ENCODE results near the gene CLIC5.

GRCh38 chr6:46036911-46037310, 21.3 kb upstream of the CLIC5 start:
- no peak for TF ChIP-seq POLR2AphosphoS5 (IDR thresholded peaks at IDR 0.05)
- no peak for TF ChIP-seq CTCF (IDR thresholded peaks at IDR 0.05)

All from suprapubic skin (tissue), 3 donors.